ENCODE data around the gene PDGFRB.

The PDGFRB gene

DNA sequence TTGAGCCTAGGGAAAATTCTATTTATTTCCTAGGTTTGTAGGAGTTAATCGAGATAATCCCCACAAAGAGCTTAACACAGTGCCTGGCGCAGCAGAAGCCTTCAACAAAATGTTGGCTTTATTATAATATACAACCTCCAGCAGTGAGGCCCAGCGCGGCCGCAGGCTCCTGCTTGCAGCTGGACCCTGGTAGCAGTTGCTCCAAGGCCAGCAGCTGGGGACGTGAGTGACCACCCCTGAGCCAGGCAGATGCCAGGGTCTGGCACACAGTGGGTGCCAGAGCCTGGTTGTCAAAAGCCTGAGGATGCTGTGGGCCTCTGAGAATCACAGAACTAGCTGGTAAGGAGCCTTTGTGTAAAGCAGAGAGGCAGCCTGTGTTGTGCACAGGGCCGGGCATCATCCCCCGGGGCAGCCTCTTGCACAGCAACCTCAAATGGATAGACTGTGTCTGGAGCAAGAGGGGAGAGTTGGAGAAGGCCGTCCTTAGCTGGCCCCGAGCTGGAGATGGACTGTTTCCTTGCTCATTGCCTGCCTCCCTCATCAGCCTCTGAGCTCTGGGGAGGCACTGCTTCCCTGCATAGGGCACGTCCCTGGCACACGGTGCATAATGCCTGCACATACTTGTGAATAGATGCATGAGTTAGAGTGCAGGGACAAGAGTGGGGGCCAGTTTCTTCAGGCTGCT lies 86.5 kb downstream of the PDGFRB start:
- Histone ChIP-seq H2BK15ac (ENCODE audit: low read length) (no peak overlapping the region), H3K4me2 (ENCODE audit: insufficient read depth, low read length, poor library complexity, severe bottlenecking) (no peak overlapping the region), H3K9me3 (replicated peaks in 1 of 2; ENCODE audit: control insufficient read depth in 2 of 2, insufficient read depth in 1 of 2, low read depth in 1 of 2, low read length in 2 of 2) (no peaks in the 10 kb centered on the region), H3K4ac (ENCODE audit: low read length) (no peak overlapping the region), H3K79me1 (ENCODE audit: low read depth, low read length) (no peaks in the 10 kb centered on the region), H2BK5ac (ENCODE audit: low read length) (no peak overlapping the region), H3K36me3 (replicated peaks in 1 of 2; ENCODE audit: control insufficient read depth in 2 of 2, insufficient read depth in 2 of 2, low read length in 2 of 2) (no peaks in the 10 kb centered on the region), H3K9ac (ENCODE audit: low read depth, low read length, poor library complexity) (no peak overlapping the region), H2AFZ (ENCODE audit: low read length) (no peak overlapping the region), H2BK12ac (ENCODE audit: low read length) (no peak overlapping the region), H2BK120ac (ENCODE audit: low read depth, low read length) (no peak overlapping the region), H3K18ac (ENCODE audit: low read length) (peak overlapping the region; percentile 0), H4K91ac (ENCODE audit: low read depth, low read length, poor library complexity) (no peak overlapping the region), H3K27ac (replicated peaks; ENCODE audit: low read length) (no peak overlapping the region), H3K4me1 (ENCODE audit: control insufficient read depth in 2 of 2, insufficient read depth in 1 of 2, low read depth in 1 of 2, low read length in 2 of 2) (peaks cover 0 to 13% of the 10 kb centered on the region in 2 donors), H3K4me3 (ENCODE audit: low read length in 2 of 2) (no peak overlapping the region), H2AK5ac (ENCODE audit: low read depth, low read length) (no peak overlapping the region), H4K8ac (ENCODE audit: low read depth, low read length) (no peak overlapping the region), H3K27me3 (ENCODE audit: control insufficient read depth in 3 of 3, insufficient read depth in 3 of 3, low read depth in 1 of 3, low read length in 3 of 3) (peaks cover 0 to 67% (median 0%) of the 10 kb centered on the region in 3 experiments), H3K23ac (ENCODE audit: low read depth, low read length, poor library complexity) (no peak overlapping the region), H3K14ac (ENCODE audit: low read length) (no peak overlapping the region)
- no peak for DNase-seq (ENCODE audit: low spot score)
- no CpG with 5 or more reads among the region's 12 CpGs for WGBS, 2 donors (ENCODE audit: extremely low coverage in 2 of 2, insufficient read length in 2 of 2, insufficient replicate concordance in 1 of 2)

DNA sequence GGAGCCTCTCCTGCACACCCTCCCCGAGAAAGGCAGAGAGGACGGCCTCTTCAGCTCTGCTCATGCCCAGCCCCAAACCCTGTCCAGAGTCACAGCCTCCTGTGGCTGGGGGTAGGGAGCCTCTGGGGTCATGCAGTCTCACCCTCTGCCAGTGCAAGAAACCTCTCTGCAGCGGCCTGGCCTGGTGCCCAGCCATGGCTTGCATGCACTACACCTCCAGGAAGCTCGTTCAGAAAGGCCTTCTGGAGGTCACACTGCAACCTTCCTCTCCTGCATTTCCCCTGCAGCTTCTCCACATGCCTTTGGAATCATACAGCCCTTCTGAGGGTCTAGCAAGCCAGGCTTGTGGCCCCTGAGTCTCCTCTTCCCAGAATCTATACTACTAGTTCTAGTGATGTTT lies 87.2 kb downstream of the PDGFRB start:
- no peak overlapping the region for H2BK120ac ChIP-seq (ENCODE audit: low read depth, low read length)
- no CpG with 5 or more reads among the region's 4 CpGs for WGBS, 2 donors (ENCODE audit: extremely low coverage in 2 of 2, insufficient read length in 2 of 2, insufficient replicate concordance in 1 of 2)
- no peak overlapping the region for H4K91ac ChIP-seq (ENCODE audit: low read depth, low read length, poor library complexity)
- no peak overlapping the region for H2AK5ac ChIP-seq (ENCODE audit: low read depth, low read length)
- no peak overlapping the region for H2BK15ac ChIP-seq (ENCODE audit: low read length)
- no peak overlapping the region for H3K4ac ChIP-seq (ENCODE audit: low read length)
- no peaks in the 10 kb centered on the region for H3K9me3 ChIP-seq (replicated peaks in 1 of 2; ENCODE audit: control insufficient read depth in 2 of 2, insufficient read depth in 1 of 2, low read depth in 1 of 2, low read length in 2 of 2)
- no peaks in the 10 kb centered on the region for H3K36me3 ChIP-seq (replicated peaks in 1 of 2; ENCODE audit: control insufficient read depth in 2 of 2, insufficient read depth in 2 of 2, low read length in 2 of 2)
- no peak for DNase-seq (ENCODE audit: low spot score)
- no peak overlapping the region for H3K4me3 ChIP-seq (ENCODE audit: low read length in 2 of 2)
- no peak overlapping the region for H3K27ac ChIP-seq (replicated peaks; ENCODE audit: low read length)
- H3K14ac ChIP-seq (ENCODE audit: low read length): no peak overlapping the region
- H3K27me3 ChIP-seq (ENCODE audit: control insufficient read depth in 3 of 3, insufficient read depth in 3 of 3, low read depth in 1 of 3, low read length in 3 of 3): peaks cover 0 to 63% (median 0%) of the 10 kb centered on the region in 3 experiments
- no peak overlapping the region for H4K8ac ChIP-seq (ENCODE audit: low read depth, low read length)
- no peak overlapping the region for H2BK12ac ChIP-seq (ENCODE audit: low read length)
- no peak overlapping the region for H3K4me2 ChIP-seq (ENCODE audit: insufficient read depth, low read length, poor library complexity, severe bottlenecking)
- H3K9ac ChIP-seq (ENCODE audit: low read depth, low read length, poor library complexity): no peak overlapping the region
- H2BK5ac ChIP-seq (ENCODE audit: low read length): no peak overlapping the region
- H3K18ac ChIP-seq (ENCODE audit: low read length): no peak overlapping the region
- H3K23ac ChIP-seq (ENCODE audit: low read depth, low read length, poor library complexity): peak overlapping the region; percentile 16
- no peak overlapping the region for H2AFZ ChIP-seq (ENCODE audit: low read length)
- peaks cover 0 to 13% of the 10 kb centered on the region in 2 donors for H3K4me1 ChIP-seq (ENCODE audit: control insufficient read depth in 2 of 2, insufficient read depth in 1 of 2, low read depth in 1 of 2, low read length in 2 of 2)
- H3K79me1 ChIP-seq (ENCODE audit: low read depth, low read length): no peaks in the 10 kb centered on the region

GRCh38 chr5:150068071-150068470 lies 87.6 kb downstream of the PDGFRB start:
- no peak for DNase-seq (ENCODE audit: low spot score)
- H3K4me3 ChIP-seq (ENCODE audit: low read length in 2 of 2): no peak overlapping the region

DNA sequence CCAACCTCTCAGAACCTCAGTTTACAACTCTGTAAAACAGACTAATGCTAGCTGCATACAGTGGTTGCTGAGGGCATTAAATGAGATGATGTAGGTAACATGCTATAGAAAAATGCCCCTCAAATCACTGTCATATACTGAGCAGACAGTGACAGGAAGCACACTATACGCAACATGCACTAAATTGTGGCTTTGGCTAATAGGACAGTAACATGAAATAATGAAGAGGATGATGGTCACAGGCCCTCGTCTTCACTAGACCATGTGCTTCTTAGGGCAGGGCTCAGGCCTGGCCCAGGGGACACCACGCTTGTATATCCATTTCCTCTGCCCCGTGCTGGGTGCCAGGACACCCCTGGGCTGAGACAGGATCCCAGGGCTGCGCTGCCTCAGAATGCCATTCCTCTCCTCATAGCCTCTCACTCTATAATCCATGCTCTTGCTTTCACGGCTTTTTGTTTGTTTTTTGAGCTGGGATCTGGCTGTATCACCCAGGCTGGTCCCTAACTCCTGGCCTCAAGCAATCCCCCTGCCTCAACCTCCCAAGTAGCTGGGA lies 88.2 kb downstream of the PDGFRB start:
- peak overlapping the region; percentile 14 for H3K14ac ChIP-seq (ENCODE audit: low read length)
- peaks cover 0 to 55% (median 0%) of the 10 kb centered on the region in 3 experiments for H3K27me3 ChIP-seq (ENCODE audit: control insufficient read depth in 3 of 3, insufficient read depth in 3 of 3, low read depth in 1 of 3, low read length in 3 of 3)
- H4K8ac ChIP-seq (ENCODE audit: low read depth, low read length): no peak overlapping the region
- H2BK12ac ChIP-seq (ENCODE audit: low read length): no peak overlapping the region
- no peak overlapping the region for H4K91ac ChIP-seq (ENCODE audit: low read depth, low read length, poor library complexity)
- no peaks in the 10 kb centered on the region for H3K36me3 ChIP-seq (replicated peaks in 1 of 2; ENCODE audit: control insufficient read depth in 2 of 2, insufficient read depth in 2 of 2, low read length in 2 of 2)
- WGBS, 2 donors (ENCODE audit: extremely low coverage in 2 of 2, insufficient read length in 2 of 2, insufficient replicate concordance in 1 of 2): no CpG with 5 or more reads among the region's 6 CpGs
- no peak overlapping the region for H3K27ac ChIP-seq (replicated peaks; ENCODE audit: low read length)
- H2BK15ac ChIP-seq (ENCODE audit: low read length): no peak overlapping the region
- H3K9ac ChIP-seq (ENCODE audit: low read depth, low read length, poor library complexity): no peak overlapping the region
- no peak for DNase-seq (ENCODE audit: low spot score)
- no peak overlapping the region for H3K4ac ChIP-seq (ENCODE audit: low read length)
- H2AK5ac ChIP-seq (ENCODE audit: low read depth, low read length): no peak overlapping the region
- no peaks in the 10 kb centered on the region for H3K79me1 ChIP-seq (ENCODE audit: low read depth, low read length)
- H3K4me3 ChIP-seq (ENCODE audit: low read length in 2 of 2): no peak overlapping the region
- no peak overlapping the region for H2BK120ac ChIP-seq (ENCODE audit: low read depth, low read length)
- no peak overlapping the region for H3K18ac ChIP-seq (ENCODE audit: low read length)
- no peak overlapping the region for H2AFZ ChIP-seq (ENCODE audit: low read length)
- no peak overlapping the region for H3K4me2 ChIP-seq (ENCODE audit: insufficient read depth, low read length, poor library complexity, severe bottlenecking)
- H3K9me3 ChIP-seq (replicated peaks in 1 of 2; ENCODE audit: control insufficient read depth in 2 of 2, insufficient read depth in 1 of 2, low read depth in 1 of 2, low read length in 2 of 2): no peaks in the 10 kb centered on the region
- no peak overlapping the region for H2BK5ac ChIP-seq (ENCODE audit: low read length)
- peaks cover 0 to 13% of the 10 kb centered on the region in 2 donors for H3K4me1 ChIP-seq (ENCODE audit: control insufficient read depth in 2 of 2, insufficient read depth in 1 of 2, low read depth in 1 of 2, low read length in 2 of 2)
- peak overlapping the region; percentile 12 for H3K23ac ChIP-seq (ENCODE audit: low read depth, low read length, poor library complexity)

More at GRCh38 chr5:150068071-150068470, 87.6 kb downstream of the PDGFRB start:
- Histone ChIP-seq H3K27me3 (ENCODE audit: control insufficient read depth in 3 of 3, insufficient read depth in 3 of 3, low read depth in 1 of 3, low read length in 3 of 3) (peaks cover 0 to 61% (median 0%) of the 10 kb centered on the region in 3 experiments), H4K91ac (ENCODE audit: low read depth, low read length, poor library complexity) (no peak overlapping the region), H2AK5ac (ENCODE audit: low read depth, low read length) (no peak overlapping the region), H4K8ac (ENCODE audit: low read depth, low read length) (no peak overlapping the region), H3K4me2 (ENCODE audit: insufficient read depth, low read length, poor library complexity, severe bottlenecking) (no peak overlapping the region), H3K14ac (ENCODE audit: low read length) (no peak overlapping the region), H3K9ac (ENCODE audit: low read depth, low read length, poor library complexity) (no peak overlapping the region), H3K4me1 (ENCODE audit: control insufficient read depth in 2 of 2, insufficient read depth in 1 of 2, low read depth in 1 of 2, low read length in 2 of 2) (peaks cover 0 to 13% of the 10 kb centered on the region in 2 donors), H3K79me1 (ENCODE audit: low read depth, low read length) (no peaks in the 10 kb centered on the region), H3K9me3 (replicated peaks in 1 of 2; ENCODE audit: control insufficient read depth in 2 of 2, insufficient read depth in 1 of 2, low read depth in 1 of 2, low read length in 2 of 2) (no peaks in the 10 kb centered on the region), H2BK15ac (ENCODE audit: low read length) (no peak overlapping the region), H3K36me3 (replicated peaks in 1 of 2; ENCODE audit: control insufficient read depth in 2 of 2, insufficient read depth in 2 of 2, low read length in 2 of 2) (no peaks in the 10 kb centered on the region), H3K27ac (replicated peaks; ENCODE audit: low read length) (no peak overlapping the region), H3K23ac (ENCODE audit: low read depth, low read length, poor library complexity) (peak overlapping the region; percentile 16), H3K4ac (ENCODE audit: low read length) (no peak overlapping the region), H2BK12ac (ENCODE audit: low read length) (no peak overlapping the region), H2AFZ (ENCODE audit: low read length) (no peak overlapping the region), H2BK5ac (ENCODE audit: low read length) (no peak overlapping the region), H3K18ac (ENCODE audit: low read length) (no peak overlapping the region), H2BK120ac (ENCODE audit: low read depth, low read length) (no peak overlapping the region)
- WGBS, 2 donors (ENCODE audit: extremely low coverage in 2 of 2, insufficient read length in 2 of 2, insufficient replicate concordance in 1 of 2): no CpG with 5 or more reads among the region's 6 CpGs

Data from neuronal stem cell (in vitro differentiated cells).